Fibroblast of lung (primary cell): ENCODE results near the gene QPCT.

ENCODE experiments used
- CTCF ChIP-seq, 2 donors: IDR thresholded peaks in 1 of 2; conservative IDR thresholded peaks in 1 of 2; 1 replicate in 1 of 2; 2 replicates in 1 of 2; pipeline ENCODE4 v1.5.1; 2011 to 2012; ENCODE audit warnings: low read length in 2 of 2, control low read depth in 1 of 2, inconsistent platforms in 1 of 2, low read depth in 1 of 2, mild to moderate bottlenecking in 1 of 2
- EZH2 ChIP-seq: IDR thresholded peaks from 2 replicates; pipeline ENCODE4 v1.5.1; 2012; ENCODE audit warnings: low read length, control low read depth, mild to moderate bottlenecking; ENCODE audit errors: missing control alignments

- TF ChIP-seq CTCF (conservative IDR thresholded peaks at IDR 0.05 in 1 of 2, IDR thresholded peaks at IDR 0.05 in 1 of 2; ENCODE audit: low read depth in 1 of 2, low read length in 2 of 2) (peak in 1 of 2 donors; percentile 42), EZH2 (peak; percentile 28)
Observed at GRCh38 chr2:37415128-37415820, 70.8 kb downstream of the QPCT start.
